ENCODE results near the gene ARID2.

The ARID2 gene

GRCh38 chr12:45789025-45789424, 59.5 kb downstream of the ARID2 start:
- no peak overlapping the region for H3K27ac ChIP-seq (ENCODE audit: low read length)
- H3K27me3 ChIP-seq (ENCODE audit: control insufficient read depth, insufficient read depth, low read length) = no peaks in the 10 kb centered on the region
- H3K4me1 ChIP-seq (ENCODE audit: control insufficient read depth, insufficient read depth, low read length) = no peaks in the 10 kb centered on the region
- H3K36me3 ChIP-seq (ENCODE audit: control insufficient read depth, insufficient read depth, low read length) = no peaks in the 10 kb centered on the region
- no peak overlapping the region for H3K4me3 ChIP-seq (ENCODE audit: low read length)
- no peak for DNase-seq (ENCODE audit: low read depth, low spot score)
- no peaks in the 10 kb centered on the region for H3K9me3 ChIP-seq (ENCODE audit: control insufficient read depth, insufficient read depth, low read length)

GRCh38 chr12:45794422-45794821, 64.9 kb downstream of the ARID2 start:
- no peak for DNase-seq (ENCODE audit: low read depth, low spot score)
- H3K27ac ChIP-seq (ENCODE audit: low read length) = no peak overlapping the region
- no peaks in the 10 kb centered on the region for H3K9me3 ChIP-seq (ENCODE audit: control insufficient read depth, insufficient read depth, low read length)
- no peak overlapping the region for H3K4me3 ChIP-seq (ENCODE audit: low read length)
- H3K4me1 ChIP-seq (ENCODE audit: control insufficient read depth, insufficient read depth, low read length) = no peaks in the 10 kb centered on the region
- no peaks in the 10 kb centered on the region for H3K27me3 ChIP-seq (ENCODE audit: control insufficient read depth, insufficient read depth, low read length)
- H3K36me3 ChIP-seq (ENCODE audit: control insufficient read depth, insufficient read depth, low read length) = no peaks in the 10 kb centered on the region
- WGBS (ENCODE audit: insufficient coverage, insufficient read length) = no CpG with 5 or more reads among the region's 5 CpGs

GRCh38 chr12:45801625-45802024, 72.1 kb downstream of the ARID2 start:
- WGBS (ENCODE audit: insufficient coverage, insufficient read length) = no CpG with 5 or more reads among the region's 2 CpGs
- Histone ChIP-seq H3K9me3 (ENCODE audit: control insufficient read depth, insufficient read depth, low read length) (no peaks in the 10 kb centered on the region), H3K27me3 (ENCODE audit: control insufficient read depth, insufficient read depth, low read length) (no peaks in the 10 kb centered on the region), H3K36me3 (ENCODE audit: control insufficient read depth, insufficient read depth, low read length) (no peaks in the 10 kb centered on the region), H3K27ac (ENCODE audit: low read length) (no peak overlapping the region), H3K4me1 (ENCODE audit: control insufficient read depth, insufficient read depth, low read length) (no peaks in the 10 kb centered on the region), H3K4me3 (ENCODE audit: low read length) (no peak overlapping the region)
- no peak for DNase-seq (ENCODE audit: low read depth, low spot score)

- Histone ChIP-seq H3K4me1 (ENCODE audit: control insufficient read depth, insufficient read depth, low read length) (no peaks in the 10 kb centered on the region), H3K27me3 (ENCODE audit: control insufficient read depth, insufficient read depth, low read length) (no peaks in the 10 kb centered on the region), H3K9me3 (ENCODE audit: control insufficient read depth, insufficient read depth, low read length) (no peaks in the 10 kb centered on the region), H3K36me3 (ENCODE audit: control insufficient read depth, insufficient read depth, low read length) (no peaks in the 10 kb centered on the region), H3K4me3 (ENCODE audit: low read length) (no peak overlapping the region), H3K27ac (ENCODE audit: low read length) (no peak overlapping the region)
- no peak for DNase-seq (ENCODE audit: low read depth, low spot score)
Observed at GRCh38 chr12:45803111-45803510, 73.6 kb downstream of the ARID2 start.

GRCh38 chr12:45816652-45817051, 87.1 kb downstream of the ARID2 start:
- Histone ChIP-seq H3K36me3 (ENCODE audit: control insufficient read depth, insufficient read depth, low read length) (no peaks in the 10 kb centered on the region), H3K27ac (ENCODE audit: low read length) (no peak overlapping the region), H3K27me3 (ENCODE audit: control insufficient read depth, insufficient read depth, low read length) (no peaks in the 10 kb centered on the region), H3K4me1 (ENCODE audit: control insufficient read depth, insufficient read depth, low read length) (no peaks in the 10 kb centered on the region), H3K4me3 (ENCODE audit: low read length) (no peak overlapping the region), H3K9me3 (ENCODE audit: control insufficient read depth, insufficient read depth, low read length) (no peaks in the 10 kb centered on the region)
- no peak for DNase-seq (ENCODE audit: low read depth, low spot score)
- WGBS (ENCODE audit: insufficient coverage, insufficient read length) = no CpG with 5 or more reads among the region's 1 CpG

GRCh38 chr12:45827974-45828373, 98.5 kb downstream of the ARID2 start:
- H3K27ac ChIP-seq (ENCODE audit: low read length) = no peak overlapping the region
- H3K4me1 ChIP-seq (ENCODE audit: control insufficient read depth, insufficient read depth, low read length) = no peaks in the 10 kb centered on the region
- no peaks in the 10 kb centered on the region for H3K36me3 ChIP-seq (ENCODE audit: control insufficient read depth, insufficient read depth, low read length)
- H3K9me3 ChIP-seq (ENCODE audit: control insufficient read depth, insufficient read depth, low read length) = no peaks in the 10 kb centered on the region
- no peaks in the 10 kb centered on the region for H3K27me3 ChIP-seq (ENCODE audit: control insufficient read depth, insufficient read depth, low read length)
- H3K4me3 ChIP-seq (ENCODE audit: low read length) = no peak overlapping the region
- no CpG with 5 or more reads among the region's 3 CpGs for WGBS (ENCODE audit: insufficient coverage, insufficient read length)
- DNase-seq (ENCODE audit: low read depth, low spot score) = no peak

GRCh38 chr12:45828402-45828801, 98.9 kb downstream of the ARID2 start:
- no peak for DNase-seq (ENCODE audit: low read depth, low spot score)
- no peak overlapping the region for H3K27ac ChIP-seq (ENCODE audit: low read length)
- no CpG with 5 or more reads among the region's 2 CpGs for WGBS (ENCODE audit: insufficient coverage, insufficient read length)
- H3K9me3 ChIP-seq (ENCODE audit: control insufficient read depth, insufficient read depth, low read length) = no peaks in the 10 kb centered on the region
- H3K4me1 ChIP-seq (ENCODE audit: control insufficient read depth, insufficient read depth, low read length) = no peaks in the 10 kb centered on the region
- H3K36me3 ChIP-seq (ENCODE audit: control insufficient read depth, insufficient read depth, low read length) = no peaks in the 10 kb centered on the region
- no peak overlapping the region for H3K4me3 ChIP-seq (ENCODE audit: low read length)
- no peaks in the 10 kb centered on the region for H3K27me3 ChIP-seq (ENCODE audit: control insufficient read depth, insufficient read depth, low read length)

- DNase-seq (ENCODE audit: low read depth, low spot score) = no peak
Observed at GRCh38 chr12:45831590-45831989, 102.1 kb downstream of the ARID2 start.

GRCh38 chr12:45833401-45833800, 103.9 kb downstream of the ARID2 start:
- H3K9me3 ChIP-seq (ENCODE audit: control insufficient read depth, insufficient read depth, low read length) = no peaks in the 10 kb centered on the region
- H3K4me1 ChIP-seq (ENCODE audit: control insufficient read depth, insufficient read depth, low read length) = no peaks in the 10 kb centered on the region
- no peaks in the 10 kb centered on the region for H3K27me3 ChIP-seq (ENCODE audit: control insufficient read depth, insufficient read depth, low read length)
- H3K4me3 ChIP-seq (ENCODE audit: low read length) = no peak overlapping the region
- no peak for DNase-seq (ENCODE audit: low read depth, low spot score)
- no peaks in the 10 kb centered on the region for H3K36me3 ChIP-seq (ENCODE audit: control insufficient read depth, insufficient read depth, low read length)
- H3K27ac ChIP-seq (ENCODE audit: low read length) = no peak overlapping the region

More at GRCh38 chr12:45831590-45831989, 102.1 kb downstream of the ARID2 start:
- Histone ChIP-seq H3K4me3 (ENCODE audit: low read length) (no peak overlapping the region), H3K27me3 (ENCODE audit: control insufficient read depth, insufficient read depth, low read length) (no peaks in the 10 kb centered on the region), H3K27ac (ENCODE audit: low read length) (no peak overlapping the region), H3K36me3 (ENCODE audit: control insufficient read depth, insufficient read depth, low read length) (no peaks in the 10 kb centered on the region), H3K4me1 (ENCODE audit: control insufficient read depth, insufficient read depth, low read length) (no peaks in the 10 kb centered on the region), H3K9me3 (ENCODE audit: control insufficient read depth, insufficient read depth, low read length) (no peaks in the 10 kb centered on the region)
- no CpG with 5 or more reads among the region's 2 CpGs for WGBS (ENCODE audit: insufficient coverage, insufficient read length)

- no peaks in the 10 kb centered on the region for H3K4me1 ChIP-seq (ENCODE audit: control insufficient read depth, insufficient read depth, low read length)
- no peak for DNase-seq (ENCODE audit: low read depth, low spot score)
- H3K27ac ChIP-seq (ENCODE audit: low read length) = no peak overlapping the region
- no peaks in the 10 kb centered on the region for H3K27me3 ChIP-seq (ENCODE audit: control insufficient read depth, insufficient read depth, low read length)
- H3K4me3 ChIP-seq (ENCODE audit: low read length) = no peak overlapping the region
- H3K9me3 ChIP-seq (ENCODE audit: control insufficient read depth, insufficient read depth, low read length) = no peaks in the 10 kb centered on the region
- H3K36me3 ChIP-seq (ENCODE audit: control insufficient read depth, insufficient read depth, low read length) = peaks cover 1% of the 10 kb centered on the region; the same call in 1 of the 2 replicates
- no CpG with 5 or more reads among the region's 1 CpG for WGBS (ENCODE audit: insufficient coverage, insufficient read length)
Observed at GRCh38 chr12:45834809-45835208, 105.3 kb downstream of the ARID2 start.

GRCh38 chr12:45839917-45840316, 110.4 kb downstream of the ARID2 start:
- WGBS (ENCODE audit: insufficient coverage, insufficient read length) = no CpG with 5 or more reads among the region's 1 CpG
- Histone ChIP-seq H3K27me3 (ENCODE audit: control insufficient read depth, insufficient read depth, low read length) (no peaks in the 10 kb centered on the region), H3K27ac (ENCODE audit: low read length) (no peak overlapping the region), H3K4me3 (ENCODE audit: low read length) (no peak overlapping the region), H3K9me3 (ENCODE audit: control insufficient read depth, insufficient read depth, low read length) (no peaks in the 10 kb centered on the region), H3K4me1 (ENCODE audit: control insufficient read depth, insufficient read depth, low read length) (no peaks in the 10 kb centered on the region), H3K36me3 (ENCODE audit: control insufficient read depth, insufficient read depth, low read length) (peaks cover 2% of the 10 kb centered on the region; the same call in 1 of the 2 replicates)
- DNase-seq (ENCODE audit: low read depth, low spot score) = no peak

All from iPS DF 6.9 (cell line).